HepG2 (cell line): Measurements from ENCODE around the gene TFEB. TPM values are rescaled to one million over a fixed set of nuclear protein-coding genes. Genes with fewer than 3 reads are reported as not detected.

Experiments used
- DNMT3B ChIP-seq: conservative IDR thresholded peaks from 2 replicates; pipeline ENCODE4 v1.6.1; 2016; ENCODE audit warnings: missing biosample characterization, control low read depth
- KLF11 ChIP-seq: IDR thresholded peaks from 2 replicates; pipeline ENCODE4 v1.6.1; 2016; ENCODE audit warnings: missing compliant biosample characterization
- LCORL ChIP-seq, 2 experiments: fragments of 450-650 bp in 1 of 2; sonication (generic) in 1 of 2; formaldehyde crosslinking in 1 of 2; IDR thresholded peaks; 2 replicates each; pipeline versions ENCODE4 v1.5.0 to v1.6.1; 2017 to 2020; ENCODE audit warnings: antibody characterized with exemption in 1 of 2, missing genetic modification reagents in 1 of 2
- MXI1 ChIP-seq: IDR thresholded peaks from 3 replicates; pipeline ENCODE4 v1.6.1; 2012; ENCODE audit warnings: low read depth, low read length, inconsistent platforms, borderline replicate concordance
- NFATC3 ChIP-seq: sonication (generic); formaldehyde crosslinking; IDR thresholded peaks from 2 replicates; pipeline ENCODE4 v1.5.1; 2020; ENCODE audit warnings: mild to moderate bottlenecking, missing genetic modification reagents
- RCOR2 ChIP-seq: IDR thresholded peaks from 2 replicates; pipeline ENCODE4 v1.6.1; 2016; ENCODE audit warnings: missing biosample characterization, missing genetic modification reagents
- SP4 ChIP-seq: sonication (generic); formaldehyde crosslinking; IDR thresholded peaks from 2 replicates; pipeline ENCODE4 v1.8.1; 2023; ENCODE audit warnings: mild to moderate bottlenecking, missing genetic modification reagents
- SRF ChIP-seq: IDR thresholded peaks from 2 replicates; pipeline ENCODE4 v1.6.1; 2011; ENCODE audit warnings: mild to moderate bottlenecking, low read depth, low read length, moderate library complexity
- WIZ ChIP-seq: sonication (generic); formaldehyde crosslinking; IDR thresholded peaks from 2 replicates; pipeline ENCODE4 v1.5.1; 2020; ENCODE audit warnings: mild to moderate bottlenecking, missing genetic modification reagents
- ZFP36 ChIP-seq: fragments of 150-350 bp; IDR thresholded peaks from 2 replicates; pipeline ENCODE4 v1.6.1; 2018; ENCODE audit warnings: borderline replicate concordance, low read length, low read depth; ENCODE audit not compliant: partially characterized antibody
- ZMYM3 ChIP-seq: sonication (generic); formaldehyde crosslinking; IDR thresholded peaks from 2 replicates; pipeline ENCODE4 v1.5.1; 2020; ENCODE audit warnings: mild to moderate bottlenecking, missing genetic modification reagents
- ZNF20 ChIP-seq: sonication (generic); formaldehyde crosslinking; IDR thresholded peaks from 2 replicates; pipeline ENCODE4 v1.4.0; 2020; ENCODE audit warnings: mild to moderate bottlenecking, moderate library complexity, missing genetic modification reagents
- ZNF703 ChIP-seq: sonication (generic); formaldehyde crosslinking; IDR thresholded peaks from 2 replicates; pipeline ENCODE4 v1.5.1; 2020; ENCODE audit warnings: missing genetic modification reagents, mild to moderate bottlenecking, moderate library complexity, borderline replicate concordance
- polyA plus RNA-seq, 8 experiments: library from polyadenylated mRNA; depleted of rRNA in 3 of 8; stranded (reverse) in 7 of 8; unstranded in 1 of 8; fragments of >200 nt; fragmentation: Illumina TruSeq in 4 of 8; extraction: Trizol in 4 of 8; gene quantifications; 2 replicates each; pipeline versions ENCODE4 v1.2.1 to v1.2.3, GENCODE V29; 2011 to 2016; ENCODE audit warnings: low read depth in 4 of 8, missing spikeins in 1 of 8, mixed read lengths in 1 of 8; ENCODE audit not compliant: insufficient read depth in 1 of 8
- total RNA-seq, 5 experiments: library from RNA; depleted of rRNA; stranded (reverse); fragments of >200 nt; fragmentation: Illumina TruSeq; extraction: Trizol; gene quantifications; 2 replicates each; pipeline ENCODE4 v1.2.3, GENCODE V29; 2016; ENCODE audit warnings: low read depth in 1 of 5
- TF ChIP-seq, protein P1 (sequence below): sonication (generic); formaldehyde crosslinking; IDR thresholded peaks from 2 replicates; pipeline ENCODE4 v1.4.0; 2020; ENCODE audit warnings: missing genetic modification reagents, borderline replicate concordance
- TF ChIP-seq, protein P2 (sequence below): sonication (generic); formaldehyde crosslinking; IDR thresholded peaks from 2 replicates; pipeline ENCODE4 v1.4.0; 2020; ENCODE audit warnings: missing genetic modification reagents
- TF ChIP-seq, protein P3 (sequence below): sonication (generic); formaldehyde crosslinking; IDR thresholded peaks from 2 replicates; pipeline ENCODE4 v1.4.0; 2020; ENCODE audit warnings: missing genetic modification reagents, borderline replicate concordance
- TF ChIP-seq, protein P4 (sequence below), 2 experiments: fragments of 450-650 bp in 1 of 2; sonication (generic) in 1 of 2; formaldehyde crosslinking; IDR thresholded peaks; 2 replicates each; pipeline versions ENCODE4 v1.5.0 to v1.8.0; 2020 to 2022; ENCODE audit warnings: mild to moderate bottlenecking in 1 of 2, missing genetic modification reagents in 1 of 2

TFEB gene
- total and polyA plus RNA-seq, 2 of the 13 experiments (the other 11 are each of a cell fraction or from before 2014, with no cell fraction given) = 13.3 to 18.7 TPM

DNA sequence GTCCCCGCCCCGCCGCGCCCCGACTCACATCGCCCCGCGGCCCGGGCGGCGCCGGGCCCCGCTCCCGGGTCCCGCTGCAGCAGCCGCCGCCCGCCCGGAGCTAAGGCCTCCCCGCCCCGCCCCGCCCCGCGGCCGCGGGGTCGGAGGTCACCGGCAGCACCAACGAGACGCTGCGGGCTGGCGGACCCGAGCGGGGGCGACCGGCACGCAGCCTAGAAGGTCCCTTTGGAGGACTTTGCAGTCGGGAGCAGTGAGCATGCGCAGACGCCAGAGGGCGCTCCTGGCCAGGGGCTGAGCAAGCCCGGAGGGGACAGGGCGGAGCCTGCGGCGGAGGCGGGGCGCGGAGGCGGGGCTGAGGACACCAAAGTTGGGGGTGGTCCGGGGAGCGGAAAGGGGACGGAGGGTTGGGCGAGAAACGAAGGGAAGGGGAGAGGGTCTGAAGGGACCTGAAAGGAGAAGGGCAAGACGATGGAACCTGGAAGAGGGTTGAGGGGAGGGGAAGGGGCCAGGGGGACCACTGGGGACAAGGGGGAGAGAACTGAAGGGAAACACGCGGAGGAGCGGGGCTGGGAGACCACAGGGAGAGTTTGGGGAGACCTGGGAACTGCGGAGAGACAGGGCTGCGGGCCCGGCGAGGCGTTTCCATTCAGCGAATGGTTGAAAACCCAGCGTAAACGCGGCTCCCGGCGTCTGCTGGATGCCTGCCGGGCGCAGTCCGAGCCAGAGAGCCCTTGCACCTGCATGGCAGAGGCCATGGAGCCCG lies 44.6 kb upstream of the TFEB start, which contains the start of gene FRS3 (continued):
- TF ChIP-seq, protein P1, sequence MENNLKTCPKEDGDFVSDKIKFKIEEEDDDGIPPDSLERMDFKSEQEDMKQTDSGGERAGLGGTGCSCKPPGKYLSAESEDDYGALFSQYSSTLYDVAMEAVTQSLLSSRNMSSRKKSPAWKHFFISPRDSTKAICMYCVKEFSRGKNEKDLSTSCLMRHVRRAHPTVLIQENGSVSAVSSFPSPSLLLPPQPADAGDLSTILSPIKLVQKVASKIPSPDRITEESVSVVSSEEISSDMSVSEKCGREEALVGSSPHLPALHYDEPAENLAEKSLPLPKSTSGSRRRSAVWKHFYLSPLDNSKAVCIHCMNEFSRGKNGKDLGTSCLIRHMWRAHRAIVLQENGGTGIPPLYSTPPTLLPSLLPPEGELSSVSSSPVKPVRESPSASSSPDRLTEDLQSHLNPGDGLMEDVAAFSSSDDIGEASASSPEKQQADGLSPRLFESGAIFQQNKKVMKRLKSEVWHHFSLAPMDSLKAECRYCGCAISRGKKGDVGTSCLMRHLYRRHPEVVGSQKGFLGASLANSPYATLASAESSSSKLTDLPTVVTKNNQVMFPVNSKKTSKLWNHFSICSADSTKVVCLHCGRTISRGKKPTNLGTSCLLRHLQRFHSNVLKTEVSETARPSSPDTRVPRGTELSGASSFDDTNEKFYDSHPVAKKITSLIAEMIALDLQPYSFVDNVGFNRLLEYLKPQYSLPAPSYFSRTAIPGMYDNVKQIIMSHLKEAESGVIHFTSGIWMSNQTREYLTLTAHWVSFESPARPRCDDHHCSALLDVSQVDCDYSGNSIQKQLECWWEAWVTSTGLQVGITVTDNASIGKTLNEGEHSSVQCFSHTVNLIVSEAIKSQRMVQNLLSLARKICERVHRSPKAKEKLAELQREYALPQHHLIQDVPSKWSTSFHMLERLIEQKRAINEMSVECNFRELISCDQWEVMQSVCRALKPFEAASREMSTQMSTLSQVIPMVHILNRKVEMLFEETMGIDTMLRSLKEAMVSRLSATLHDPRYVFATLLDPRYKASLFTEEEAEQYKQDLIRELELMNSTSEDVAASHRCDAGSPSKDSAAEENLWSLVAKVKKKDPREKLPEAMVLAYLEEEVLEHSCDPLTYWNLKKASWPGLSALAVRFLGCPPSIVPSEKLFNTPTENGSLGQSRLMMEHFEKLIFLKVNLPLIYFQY (CRISPR knock-in tag) = peak; percentile 64; the same call in 1 of the 2 replicates
- 0 out of 2 replicates have a peak, but pooled peaks have one; percentile 33 for TF ChIP-seq DNMT3B (CRISPR knock-in tag)
- TF ChIP-seq LCORL (IDR thresholded peaks at IDR 0.05) = no peak
- peak; percentile 92 for TF ChIP-seq LCORL (CRISPR knock-in tag; IDR thresholded peaks at IDR 0.05)
- TF ChIP-seq, protein P2, sequence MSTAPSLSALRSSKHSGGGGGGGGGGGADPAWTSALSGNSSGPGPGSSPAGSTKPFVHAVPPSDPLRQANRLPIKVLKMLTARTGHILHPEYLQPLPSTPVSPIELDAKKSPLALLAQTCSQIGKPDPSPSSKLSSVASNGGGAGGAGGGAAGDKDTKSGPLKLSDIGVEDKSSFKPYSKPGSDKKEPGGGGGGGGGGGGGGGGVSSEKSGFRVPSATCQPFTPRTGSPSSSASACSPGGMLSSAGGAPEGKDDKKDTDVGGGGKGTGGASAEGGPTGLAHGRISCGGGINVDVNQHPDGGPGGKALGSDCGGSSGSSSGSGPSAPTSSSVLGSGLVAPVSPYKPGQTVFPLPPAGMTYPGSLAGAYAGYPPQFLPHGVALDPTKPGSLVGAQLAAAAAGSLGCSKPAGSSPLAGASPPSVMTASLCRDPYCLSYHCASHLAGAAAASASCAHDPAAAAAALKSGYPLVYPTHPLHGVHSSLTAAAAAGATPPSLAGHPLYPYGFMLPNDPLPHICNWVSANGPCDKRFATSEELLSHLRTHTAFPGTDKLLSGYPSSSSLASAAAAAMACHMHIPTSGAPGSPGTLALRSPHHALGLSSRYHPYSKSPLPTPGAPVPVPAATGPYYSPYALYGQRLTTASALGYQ (CRISPR knock-in tag) = no peak
- TF ChIP-seq MXI1 = peak; percentile 87; the same call in 2 of the 3 replicates
- TF ChIP-seq ZMYM3 (CRISPR knock-in tag) = no peak; the same call in 1 of the 2 replicates
- peak; percentile 53; the same call in 1 of the 2 replicates for TF ChIP-seq RCOR2 (CRISPR knock-in tag)
- no peak for TF ChIP-seq ZFP36
- TF ChIP-seq, protein P3, sequence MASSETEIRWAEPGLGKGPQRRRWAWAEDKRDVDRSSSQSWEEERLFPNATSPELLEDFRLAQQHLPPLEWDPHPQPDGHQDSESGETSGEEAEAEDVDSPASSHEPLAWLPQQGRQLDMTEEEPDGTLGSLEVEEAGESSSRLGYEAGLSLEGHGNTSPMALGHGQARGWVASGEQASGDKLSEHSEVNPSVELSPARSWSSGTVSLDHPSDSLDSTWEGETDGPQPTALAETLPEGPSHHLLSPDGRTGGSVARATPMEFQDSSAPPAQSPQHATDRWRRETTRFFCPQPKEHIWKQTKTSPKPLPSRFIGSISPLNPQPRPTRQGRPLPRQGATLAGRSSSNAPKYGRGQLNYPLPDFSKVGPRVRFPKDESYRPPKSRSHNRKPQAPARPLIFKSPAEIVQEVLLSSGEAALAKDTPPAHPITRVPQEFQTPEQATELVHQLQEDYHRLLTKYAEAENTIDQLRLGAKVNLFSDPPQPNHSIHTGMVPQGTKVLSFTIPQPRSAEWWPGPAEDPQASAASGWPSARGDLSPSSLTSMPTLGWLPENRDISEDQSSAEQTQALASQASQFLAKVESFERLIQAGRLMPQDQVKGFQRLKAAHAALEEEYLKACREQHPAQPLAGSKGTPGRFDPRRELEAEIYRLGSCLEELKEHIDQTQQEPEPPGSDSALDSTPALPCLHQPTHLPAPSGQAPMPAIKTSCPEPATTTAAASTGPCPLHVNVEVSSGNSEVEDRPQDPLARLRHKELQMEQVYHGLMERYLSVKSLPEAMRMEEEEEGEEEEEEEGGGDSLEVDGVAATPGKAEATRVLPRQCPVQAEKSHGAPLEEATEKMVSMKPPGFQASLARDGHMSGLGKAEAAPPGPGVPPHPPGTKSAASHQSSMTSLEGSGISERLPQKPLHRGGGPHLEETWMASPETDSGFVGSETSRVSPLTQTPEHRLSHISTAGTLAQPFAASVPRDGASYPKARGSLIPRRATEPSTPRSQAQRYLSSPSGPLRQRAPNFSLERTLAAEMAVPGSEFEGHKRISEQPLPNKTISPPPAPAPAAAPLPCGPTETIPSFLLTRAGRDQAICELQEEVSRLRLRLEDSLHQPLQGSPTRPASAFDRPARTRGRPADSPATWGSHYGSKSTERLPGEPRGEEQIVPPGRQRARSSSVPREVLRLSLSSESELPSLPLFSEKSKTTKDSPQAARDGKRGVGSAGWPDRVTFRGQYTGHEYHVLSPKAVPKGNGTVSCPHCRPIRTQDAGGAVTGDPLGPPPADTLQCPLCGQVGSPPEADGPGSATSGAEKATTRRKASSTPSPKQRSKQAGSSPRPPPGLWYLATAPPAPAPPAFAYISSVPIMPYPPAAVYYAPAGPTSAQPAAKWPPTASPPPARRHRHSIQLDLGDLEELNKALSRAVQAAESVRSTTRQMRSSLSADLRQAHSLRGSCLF = no peak
- TF ChIP-seq, protein P4, sequence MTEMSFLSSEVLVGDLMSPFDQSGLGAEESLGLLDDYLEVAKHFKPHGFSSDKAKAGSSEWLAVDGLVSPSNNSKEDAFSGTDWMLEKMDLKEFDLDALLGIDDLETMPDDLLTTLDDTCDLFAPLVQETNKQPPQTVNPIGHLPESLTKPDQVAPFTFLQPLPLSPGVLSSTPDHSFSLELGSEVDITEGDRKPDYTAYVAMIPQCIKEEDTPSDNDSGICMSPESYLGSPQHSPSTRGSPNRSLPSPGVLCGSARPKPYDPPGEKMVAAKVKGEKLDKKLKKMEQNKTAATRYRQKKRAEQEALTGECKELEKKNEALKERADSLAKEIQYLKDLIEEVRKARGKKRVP (CRISPR knock-in tag; IDR thresholded peaks at IDR 0.05) = no peak
- TF ChIP-seq WIZ = peak; percentile 60; the same call in 1 of the 2 replicates
- TF ChIP-seq NFATC3 (CRISPR knock-in tag) = no peak
- no peak for TF ChIP-seq ZNF20 (CRISPR knock-in tag)
- TF ChIP-seq SP4 (CRISPR knock-in tag) = peak; percentile 99
- no peak; the same call in 1 of the 2 replicates for TF ChIP-seq KLF11 (CRISPR knock-in tag)
- no peak for TF ChIP-seq ZNF703 (CRISPR knock-in tag)
- no peak for TF ChIP-seq SRF
